SK-N-SH (cell line): ENCODE measurements around the gene PHF21B.

ENCODE experiments used
- CTCF ChIP-seq: fragments of 200-600 bp; sonication (generic); IDR thresholded peaks from 2 replicates; pipeline ENCODE4 v1.6.1; 2017; ENCODE audit warnings: antibody characterized with exemption, mild to moderate bottlenecking, moderate library complexity
- ELF1 ChIP-seq: IDR thresholded peaks from 2 replicates; pipeline ENCODE4 v1.4.0; 2012
- EZH2phosphoT487 ChIP-seq: fragments of 200-600 bp; sonication (generic); IDR thresholded peaks from 2 replicates; pipeline ENCODE4 v1.6.1; 2017; ENCODE audit warnings: low read depth, mixed run types, mild to moderate bottlenecking, antibody characterized with exemption, moderate library complexity, borderline replicate concordance
- FOXJ3 ChIP-seq: sonication (generic); formaldehyde crosslinking; IDR thresholded peaks from 2 replicates; pipeline ENCODE4 v1.5.1; 2020; ENCODE audit warnings: mild to moderate bottlenecking, missing genetic modification reagents
- JUND ChIP-seq: IDR thresholded peaks from 2 replicates; pipeline ENCODE4 v1.4.0; 2012
- NRF1 ChIP-seq: IDR thresholded peaks from 2 replicates; pipeline ENCODE4 v1.6.1; 2012; ENCODE audit warnings: low read depth, mild to moderate bottlenecking, low read length
- RAD21 ChIP-seq: IDR thresholded peaks from 2 replicates; pipeline ENCODE4 v1.6.1; 2012; ENCODE audit warnings: mild to moderate bottlenecking, low read length
- RCOR1 ChIP-seq: fragments of 150-350 bp; IDR thresholded peaks from 2 replicates; pipeline ENCODE4 v1.6.1; 2017; ENCODE audit warnings: antibody characterized with exemption, low read length
- SIN3A ChIP-seq: IDR thresholded peaks from 2 replicates; pipeline ENCODE4 v1.6.1; 2012; ENCODE audit warnings: low read depth, mild to moderate bottlenecking, low read length, moderate library complexity, borderline replicate concordance
- TAF1 ChIP-seq: IDR thresholded peaks from 2 replicates; pipeline ENCODE4 v1.6.1; 2012; ENCODE audit warnings: low read depth, mild to moderate bottlenecking, low read length, moderate library complexity, borderline replicate concordance
- USF1 ChIP-seq: IDR thresholded peaks from 2 replicates; pipeline ENCODE4 v1.4.0; 2012; ENCODE audit warnings: low read depth, borderline replicate concordance
- ZBTB33 ChIP-seq: IDR thresholded peaks from 2 replicates; pipeline ENCODE4 v1.4.0; 2012; ENCODE audit warnings: low read depth, borderline replicate concordance

- TF ChIP-seq CTCF (no peak), ELF1 (no peak), JUND (no peak), SIN3A (no peak), ZBTB33 (no peak), RAD21 (no peak), NRF1 (no peak), RCOR1 (no peak), EZH2phosphoT487 (no peak), TAF1 (no peak), USF1 (no peak), FOXJ3 (CRISPR knock-in tag) (no peak)
Measured at GRCh38 chr22:45055936-45056335, 46.1 kb upstream of the PHF21B start.
